Muscle layer of duodenum (tissue), 2 donors: ENCODE data around the gene HOTAIR.
A peak's percentile ranks its signal among the peaks of the same experiment; 100 is the strongest.

Source experiments
- H3K27ac ChIP-seq: one replicate; pipeline ENCODE4 v1.7.0; 2013; ENCODE audit warnings: mild to moderate bottlenecking, low read length
- H3K27me3 ChIP-seq: one replicate; pipeline ENCODE4 v1.7.0; 2013; ENCODE audit warnings: low read depth, mild to moderate bottlenecking, control low read depth, low read length
- H3K36me3 ChIP-seq, 2 donors: one replicate each; pipeline ENCODE4 v1.7.0; 2013; ENCODE audit warnings: low read length in 2 of 2, control low read depth in 1 of 2, mild to moderate bottlenecking in 1 of 2; ENCODE audit not compliant: insufficient read depth in 2 of 2, control insufficient read depth in 1 of 2
- H3K4me1 ChIP-seq, 2 donors: one replicate each; pipeline ENCODE4 v1.7.0; 2013; ENCODE audit warnings: low read length in 2 of 2, mild to moderate bottlenecking in 2 of 2, control low read depth in 1 of 2, moderate library complexity in 1 of 2; ENCODE audit not compliant: insufficient read depth in 2 of 2, control insufficient read depth in 1 of 2
- H3K4me3 ChIP-seq, 2 donors: one replicate each; pipeline ENCODE4 v1.7.0; 2013; ENCODE audit warnings: low read length in 2 of 2, low read depth in 1 of 2, mild to moderate bottlenecking in 1 of 2
- H3K9me3 ChIP-seq, 2 donors: one replicate each; pipeline ENCODE4 v1.7.0; 2013; ENCODE audit warnings: low read length in 2 of 2, control low read depth in 1 of 2, mild to moderate bottlenecking in 1 of 2; ENCODE audit not compliant: control insufficient read depth in 1 of 2
- donor health status: healthy.

HOTAIR gene

DNA sequence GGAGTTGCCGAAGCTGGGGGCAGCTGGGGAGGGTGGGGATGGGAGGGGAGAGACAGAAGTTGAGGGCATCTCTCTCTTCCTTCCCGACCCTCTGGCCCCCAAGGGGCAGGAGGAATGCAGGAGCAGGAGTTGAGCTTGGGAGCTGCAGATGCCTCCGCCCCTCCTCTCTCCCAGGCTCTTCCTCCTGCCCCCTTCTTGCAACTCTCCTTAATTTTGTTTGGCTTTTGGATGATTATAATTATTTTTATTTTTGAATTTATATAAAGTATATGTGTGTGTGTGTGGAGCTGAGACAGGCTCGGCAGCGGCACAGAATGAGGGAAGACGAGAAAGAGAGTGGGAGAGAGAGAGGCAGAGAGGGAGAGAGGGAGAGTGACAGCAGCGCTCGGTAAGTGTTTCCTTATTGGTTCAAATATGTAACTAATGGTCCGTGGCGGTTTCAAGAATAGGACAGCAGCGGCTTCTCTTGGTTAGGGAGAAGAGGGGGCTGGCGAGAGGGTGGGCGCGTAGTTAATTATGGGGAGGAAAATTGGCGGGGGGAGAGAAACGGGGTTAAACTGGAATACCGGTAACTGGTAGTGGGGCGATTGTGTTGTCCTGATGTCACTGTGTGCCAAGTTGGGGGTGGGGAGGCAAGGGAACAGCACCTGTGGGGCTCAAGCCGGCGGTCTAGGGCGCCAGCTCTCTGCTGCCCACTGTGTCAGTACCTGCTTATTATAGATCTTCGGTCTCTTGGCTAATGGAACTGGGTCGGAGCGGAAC is 42.5 kb upstream of the HOTAIR start:
- no peaks in the 10 kb centered on the region for H3K36me3 ChIP-seq
- H3K4me1 ChIP-seq: peaks cover 0 to 20% of the 10 kb centered on the region in 2 donors
- no peak overlapping the region for H3K27ac ChIP-seq
- peak overlapping the region; percentile 57 to 69 for H3K4me3 ChIP-seq
- H3K27me3 ChIP-seq: peaks cover 77% of the 10 kb centered on the region
- H3K9me3 ChIP-seq: no peaks in the 10 kb centered on the region

DNA sequence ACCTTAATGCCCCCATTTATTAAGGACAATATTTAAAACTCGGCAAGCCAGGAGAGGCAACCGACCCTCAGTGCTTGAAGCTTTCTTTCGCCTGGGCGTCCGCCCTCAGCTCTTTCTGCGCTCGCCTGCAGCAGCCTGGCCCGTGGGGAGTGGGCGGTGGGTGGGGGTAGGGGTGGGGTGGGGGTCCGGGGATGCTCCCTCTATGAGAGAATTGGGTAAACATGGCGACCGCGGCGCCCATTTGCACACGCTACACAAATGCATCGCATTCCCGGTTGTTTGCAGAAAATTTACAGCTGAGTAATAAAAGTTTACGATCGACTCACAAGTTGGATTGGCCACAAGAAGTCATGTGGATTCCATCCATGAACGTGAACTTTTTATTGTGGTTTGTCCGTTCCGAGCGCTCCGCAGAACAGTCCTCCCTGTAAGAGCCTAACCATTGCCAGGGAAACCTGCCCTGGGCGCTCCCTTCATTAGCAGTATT is 41.8 kb upstream of the HOTAIR start:
- peaks cover 0 to 20% of the 10 kb centered on the region in 2 donors for H3K4me1 ChIP-seq
- H3K36me3 ChIP-seq: no peaks in the 10 kb centered on the region
- H3K4me3 ChIP-seq: no peak overlapping the region
- H3K27me3 ChIP-seq: peaks cover 76% of the 10 kb centered on the region
- no peaks in the 10 kb centered on the region for H3K9me3 ChIP-seq
- no peak overlapping the region for H3K27ac ChIP-seq

DNA sequence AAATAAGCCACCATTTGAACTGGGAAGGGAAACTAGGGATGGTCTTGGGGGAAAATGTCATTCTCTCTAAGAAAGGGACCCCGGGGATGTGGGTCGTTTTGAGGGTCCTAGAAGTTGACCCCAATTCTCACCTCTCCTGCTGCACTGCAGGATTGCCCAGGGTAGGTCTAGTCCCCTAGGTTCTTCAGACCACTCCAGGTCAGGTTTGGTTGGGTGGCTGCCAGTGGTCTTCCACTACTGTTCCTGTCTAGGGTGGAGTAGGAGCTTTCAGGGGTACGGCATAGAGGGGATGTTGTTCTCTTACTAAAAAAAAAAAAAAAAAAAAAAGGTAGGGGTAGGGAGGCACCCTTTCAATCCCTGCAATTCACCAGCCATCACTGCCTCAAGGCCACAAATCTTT is 41.3 kb upstream of the HOTAIR start:
- Histone ChIP-seq H3K27ac (no peak overlapping the region), H3K4me1 (peaks cover 0 to 20% of the 10 kb centered on the region in 2 donors), H3K27me3 (peaks cover 75% of the 10 kb centered on the region), H3K4me3 (no peak overlapping the region), H3K9me3 (no peaks in the 10 kb centered on the region), H3K36me3 (no peaks in the 10 kb centered on the region)

DNA sequence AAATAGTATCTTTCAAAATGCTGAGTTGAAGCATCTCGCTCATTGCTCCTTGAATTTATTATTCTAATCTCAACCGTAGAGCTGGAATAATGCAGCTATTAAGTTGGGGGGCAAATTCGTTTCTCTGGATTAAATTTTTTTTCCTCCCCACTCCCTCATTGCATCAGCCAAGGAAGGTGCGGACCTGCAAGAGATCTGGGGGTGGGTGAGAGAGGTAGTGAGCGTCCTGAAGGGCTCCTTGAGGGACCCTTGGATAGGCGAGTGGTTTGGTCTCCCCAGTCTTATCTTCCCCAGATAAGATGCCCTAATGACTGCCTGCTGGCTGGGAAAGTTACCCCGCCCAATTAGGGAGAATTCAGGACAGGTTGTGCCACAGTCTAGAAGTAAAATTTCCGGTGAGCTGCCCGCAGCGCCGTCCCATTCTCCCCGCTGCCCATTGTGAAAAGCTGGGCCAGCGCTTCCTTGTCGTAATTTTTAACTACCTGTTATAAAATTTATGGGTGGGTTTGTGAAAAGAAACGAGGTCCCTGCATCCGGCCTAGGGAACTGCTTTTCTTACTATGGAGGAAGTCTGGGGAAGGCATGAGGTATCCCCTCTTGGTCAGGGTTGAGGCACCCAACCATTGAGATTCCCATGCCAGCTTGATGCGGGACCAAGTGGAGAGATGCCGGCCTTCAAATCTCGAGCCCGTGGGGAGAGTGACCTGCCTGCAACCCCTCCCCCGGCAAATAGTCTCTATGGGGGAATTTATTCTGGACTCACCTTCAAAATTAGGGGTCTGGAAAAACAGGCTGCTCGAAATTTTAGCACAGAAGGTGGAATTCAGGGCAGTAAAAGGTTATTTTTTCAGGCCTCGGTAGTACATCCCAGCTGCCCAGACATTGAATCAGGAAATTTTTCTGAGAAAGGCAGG is 40.5 kb upstream of the HOTAIR start:
- Histone ChIP-seq H3K4me3 (no peak overlapping the region), H3K9me3 (no peaks in the 10 kb centered on the region), H3K27ac (no peak overlapping the region), H3K4me1 (peaks cover 0 to 20% of the 10 kb centered on the region in 2 donors), H3K36me3 (no peaks in the 10 kb centered on the region), H3K27me3 (peaks cover 76% of the 10 kb centered on the region)

DNA sequence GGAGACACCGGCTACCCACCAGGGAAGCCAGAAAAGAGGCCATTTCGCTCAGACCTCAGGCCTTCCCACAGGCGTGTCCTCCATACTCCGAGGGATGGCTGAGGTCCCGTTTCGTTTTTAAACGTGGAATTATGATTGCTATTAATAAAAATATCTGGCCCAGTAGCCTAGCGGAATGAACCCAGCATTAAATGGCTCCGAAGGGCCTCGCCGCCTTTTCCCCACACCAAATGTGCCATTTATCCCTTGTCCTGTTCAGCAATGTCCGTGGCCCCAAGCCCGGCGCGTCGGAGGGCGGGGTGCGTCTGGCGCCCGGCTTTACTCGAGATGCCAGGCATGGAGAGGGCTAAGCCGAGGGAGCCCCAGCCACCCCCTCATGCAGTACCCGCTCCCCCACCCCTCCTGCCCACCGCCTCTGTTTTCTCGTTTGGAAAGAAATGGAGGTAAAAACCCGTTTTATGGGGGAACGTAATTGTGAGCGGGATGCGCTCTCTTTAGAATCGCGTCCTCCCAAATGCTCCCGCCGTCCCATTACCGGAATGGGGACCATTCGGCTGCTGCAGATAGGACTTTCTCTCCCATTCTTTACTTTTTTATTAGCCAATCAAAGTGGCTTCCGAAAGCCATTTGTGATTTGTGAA is 39.7 kb upstream of the HOTAIR start:
- H3K27me3 ChIP-seq: peaks cover 80% of the 10 kb centered on the region
- peak overlapping the region in 1 of 2 donors; percentile 6 for H3K4me3 ChIP-seq
- no peak overlapping the region for H3K27ac ChIP-seq
- no peaks in the 10 kb centered on the region for H3K9me3 ChIP-seq
- no peaks in the 10 kb centered on the region for H3K36me3 ChIP-seq
- peaks cover 0 to 24% of the 10 kb centered on the region in 2 donors for H3K4me1 ChIP-seq

DNA sequence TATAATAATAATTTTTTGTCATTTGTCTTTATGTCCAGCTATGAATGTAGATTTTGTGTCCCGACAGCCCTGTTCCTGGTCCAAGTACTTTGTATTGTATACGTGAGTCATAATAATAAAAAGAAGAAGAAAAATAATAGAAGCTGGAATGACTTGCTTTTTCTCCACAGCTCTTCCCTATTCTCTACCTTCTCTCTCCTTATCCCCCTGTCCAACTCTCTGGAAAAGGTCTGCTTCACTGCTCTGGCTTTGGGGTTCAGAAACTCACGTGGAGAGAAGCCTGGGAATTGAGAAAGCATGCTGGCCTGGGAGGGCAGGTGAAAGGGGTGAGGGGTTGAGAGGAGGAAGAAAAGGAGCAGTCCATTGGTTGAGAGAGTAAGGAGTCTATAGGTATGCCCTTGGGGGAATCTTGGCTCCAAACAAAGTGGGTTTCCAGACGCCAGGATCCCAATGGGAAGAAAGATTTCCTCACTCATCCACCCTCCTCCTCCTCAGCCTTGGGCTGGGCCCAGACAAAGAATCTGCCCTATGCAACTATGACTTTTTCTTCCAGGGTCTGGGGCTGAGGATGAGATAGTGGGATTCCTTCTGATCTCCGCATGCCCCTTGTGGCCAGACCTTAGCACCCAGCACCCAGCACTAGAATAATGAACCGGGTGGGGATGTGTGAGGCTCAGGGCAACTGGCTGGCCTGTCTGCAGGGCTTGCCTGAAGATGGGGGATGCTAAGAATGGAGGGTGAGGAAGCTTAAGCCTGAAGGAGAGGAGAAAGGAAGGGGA is 38.1 kb upstream of the HOTAIR start:
- no peak overlapping the region for H3K4me3 ChIP-seq
- H3K27ac ChIP-seq: no peak overlapping the region
- peaks cover 0 to 25% of the 10 kb centered on the region in 2 donors for H3K4me1 ChIP-seq
- H3K27me3 ChIP-seq: peaks cover 81% of the 10 kb centered on the region
- H3K36me3 ChIP-seq: no peaks in the 10 kb centered on the region
- H3K9me3 ChIP-seq: no peaks in the 10 kb centered on the region

DNA sequence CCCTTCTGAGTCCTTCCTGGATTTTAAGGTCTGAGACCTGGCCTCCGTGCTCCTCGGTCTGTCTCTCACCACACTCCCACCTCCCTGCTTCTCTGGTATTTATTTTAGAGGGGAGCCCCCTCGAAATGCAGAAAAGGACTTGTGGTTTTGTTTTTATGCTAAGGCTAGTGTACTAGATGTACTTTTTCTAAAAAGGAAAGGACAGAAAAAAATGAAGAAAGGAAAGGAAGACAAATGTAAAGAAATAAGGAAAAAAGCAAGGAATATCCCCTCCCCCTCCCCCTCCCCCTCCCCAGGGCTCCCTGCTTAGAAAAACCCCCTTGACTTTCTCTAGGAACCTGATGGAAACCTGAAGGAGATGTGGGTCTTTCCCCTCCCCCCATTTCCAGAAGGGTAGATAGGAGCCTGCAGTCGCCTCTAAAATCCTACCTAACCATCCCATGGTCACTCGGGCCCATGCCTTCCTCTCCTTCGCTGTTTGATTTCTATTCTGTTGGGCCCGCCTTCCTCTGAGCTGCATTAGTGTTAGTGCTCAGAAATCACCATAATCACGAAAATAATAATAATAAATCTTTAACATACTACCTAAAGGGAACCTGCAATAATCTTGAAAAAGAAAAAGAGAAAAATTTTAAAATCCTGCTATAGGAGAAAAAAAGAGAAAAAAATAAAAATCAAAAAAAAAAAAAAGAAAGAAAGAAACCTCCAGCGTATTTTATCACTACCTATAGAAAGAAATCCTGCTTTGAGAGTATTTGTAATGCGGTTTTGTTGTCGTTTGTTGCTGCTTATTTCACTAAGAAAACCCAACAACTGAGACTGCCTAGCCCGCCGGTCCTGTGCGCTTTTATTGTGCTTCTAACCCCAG is 37.1 kb upstream of the HOTAIR start:
- Histone ChIP-seq H3K27ac (no peak overlapping the region), H3K36me3 (no peaks in the 10 kb centered on the region), H3K9me3 (no peaks in the 10 kb centered on the region), H3K4me1 (peaks cover 0 to 16% of the 10 kb centered on the region in 2 donors), H3K4me3 (no peak overlapping the region), H3K27me3 (peaks cover 84% of the 10 kb centered on the region)

DNA sequence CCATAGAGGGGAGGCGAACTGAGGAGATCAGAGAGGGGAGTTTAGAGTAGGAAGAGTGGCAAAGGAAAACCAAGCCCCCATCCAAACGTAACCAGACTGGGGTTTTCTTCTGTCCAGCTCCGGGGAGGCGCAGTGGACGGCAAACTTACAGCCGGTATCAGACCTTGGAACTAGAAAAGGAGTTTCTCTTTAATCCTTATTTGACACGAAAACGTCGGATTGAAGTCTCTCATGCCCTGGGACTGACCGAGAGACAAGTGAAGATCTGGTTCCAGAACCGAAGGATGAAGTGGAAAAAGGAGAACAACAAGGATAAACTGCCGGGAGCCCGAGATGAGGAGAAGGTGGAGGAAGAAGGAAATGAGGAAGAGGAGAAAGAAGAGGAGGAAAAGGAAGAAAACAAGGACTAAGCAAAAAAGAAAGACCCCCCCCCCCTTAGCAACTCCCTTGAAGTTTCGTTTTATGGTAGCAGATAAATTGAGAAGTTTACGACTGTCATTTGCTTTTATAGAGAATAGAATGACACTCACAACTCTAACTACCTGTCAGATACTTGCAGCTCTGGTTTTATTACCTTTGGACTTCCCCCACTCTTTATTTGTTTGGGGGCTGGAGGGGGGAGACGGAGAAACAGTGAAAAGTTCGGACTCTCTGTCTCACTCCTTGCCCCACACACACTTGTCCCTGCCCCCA is 36.4 kb upstream of the HOTAIR start:
- peaks cover 0 to 19% of the 10 kb centered on the region in 2 donors for H3K4me1 ChIP-seq
- H3K27ac ChIP-seq: no peak overlapping the region
- H3K36me3 ChIP-seq: no peaks in the 10 kb centered on the region
- H3K9me3 ChIP-seq: no peaks in the 10 kb centered on the region
- peaks cover 89% of the 10 kb centered on the region for H3K27me3 ChIP-seq
- no peak overlapping the region for H3K4me3 ChIP-seq

DNA sequence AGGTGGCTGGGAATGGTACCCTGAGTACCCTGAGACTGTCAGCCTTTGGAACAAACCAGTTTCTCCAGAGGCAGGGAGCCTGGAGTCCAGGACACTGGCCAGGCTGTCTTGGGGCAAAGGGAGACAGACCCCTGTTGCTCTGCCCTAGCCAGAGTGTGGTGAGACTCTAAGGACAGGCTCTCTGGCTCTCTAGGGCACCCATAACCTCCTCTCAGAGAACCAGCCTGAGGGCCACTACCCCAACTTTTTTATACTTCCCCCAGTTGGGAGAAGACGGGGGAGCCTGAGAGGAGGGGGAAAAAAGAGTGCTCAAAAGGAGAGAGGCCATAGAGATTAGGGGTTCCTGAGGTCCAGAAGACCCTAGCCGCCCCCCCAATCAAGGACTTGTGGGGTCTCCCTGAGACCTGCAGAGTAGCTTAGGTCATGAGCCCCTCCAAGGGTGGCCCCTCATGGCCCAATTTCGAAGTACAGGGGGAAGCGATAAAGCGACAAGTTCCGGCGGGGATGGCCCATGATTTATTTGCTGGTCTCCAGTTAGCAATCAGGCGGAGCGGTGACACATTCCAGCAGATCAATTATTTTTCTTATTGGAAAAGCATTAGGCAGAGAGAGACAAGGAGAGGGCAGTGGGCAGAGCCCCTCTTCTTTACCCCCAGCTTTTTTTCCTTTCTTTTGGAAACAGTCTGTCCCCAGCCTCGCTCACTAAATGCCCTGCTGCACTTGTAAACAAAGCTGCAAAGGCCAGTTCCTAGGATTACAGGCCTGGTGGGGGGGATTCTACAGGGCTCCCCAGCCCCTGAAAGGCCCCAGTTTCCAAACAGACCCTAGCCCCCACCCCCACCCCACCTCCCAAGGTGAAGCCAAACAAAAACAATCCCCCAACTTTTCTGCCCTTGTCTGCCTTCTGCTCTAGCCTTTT is 35.6 kb upstream of the HOTAIR start:
- no peak overlapping the region for H3K27ac ChIP-seq
- no peak overlapping the region for H3K4me3 ChIP-seq
- H3K36me3 ChIP-seq: no peaks in the 10 kb centered on the region
- H3K9me3 ChIP-seq: no peaks in the 10 kb centered on the region
- peaks cover 89% of the 10 kb centered on the region for H3K27me3 ChIP-seq
- peaks cover 0 to 23% of the 10 kb centered on the region in 2 donors for H3K4me1 ChIP-seq
